Glomerular visceral epithelial cell (primary cell): ENCODE results near the gene CACNG5.

Experiments
- DNase-seq: peaks from one replicate; pipeline ENCODE4 v3.0.0-alpha.2; 2016; ENCODE audit errors: extremely low spot score

CACNG5 gene, protein sequence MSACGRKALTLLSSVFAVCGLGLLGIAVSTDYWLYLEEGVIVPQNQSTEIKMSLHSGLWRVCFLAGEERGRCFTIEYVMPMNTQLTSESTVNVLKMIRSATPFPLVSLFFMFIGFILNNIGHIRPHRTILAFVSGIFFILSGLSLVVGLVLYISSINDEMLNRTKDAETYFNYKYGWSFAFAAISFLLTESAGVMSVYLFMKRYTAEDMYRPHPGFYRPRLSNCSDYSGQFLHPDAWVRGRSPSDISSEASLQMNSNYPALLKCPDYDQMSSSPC

DNA sequence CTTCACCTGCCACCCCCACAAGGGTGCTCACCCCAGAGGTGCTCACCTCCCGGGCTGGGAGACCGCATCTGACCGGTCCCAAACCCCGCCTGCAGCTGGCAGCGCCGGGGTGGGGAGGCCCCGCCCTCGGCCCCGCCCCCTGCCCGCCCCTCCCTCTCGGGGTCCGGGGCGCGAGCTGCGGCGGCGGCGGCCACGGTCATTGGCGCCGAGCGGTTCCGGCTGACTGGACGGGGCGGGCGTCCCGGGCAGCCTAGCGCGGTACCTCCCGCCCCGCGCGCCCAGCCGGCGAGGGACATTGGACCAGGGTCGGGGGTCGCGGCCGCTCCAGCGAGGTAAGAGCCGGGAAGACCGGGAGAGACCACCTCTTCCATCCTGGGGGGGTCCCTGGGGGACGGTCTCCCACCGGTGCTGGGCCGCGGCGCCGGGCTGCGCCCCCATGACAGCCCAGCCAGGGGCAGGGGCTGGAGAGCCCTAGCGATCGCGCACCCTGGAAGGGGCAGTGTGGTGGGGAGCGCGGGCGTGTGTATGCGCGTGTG, at the start of gene CACNG5:
TSS of gene CACNG5 (plus strand) at position 199 of the 536 bp plus-strand sequence. CDS start 42,216 bp downstream, outside the sequence.
- DNase-seq, result no peak

DNA sequence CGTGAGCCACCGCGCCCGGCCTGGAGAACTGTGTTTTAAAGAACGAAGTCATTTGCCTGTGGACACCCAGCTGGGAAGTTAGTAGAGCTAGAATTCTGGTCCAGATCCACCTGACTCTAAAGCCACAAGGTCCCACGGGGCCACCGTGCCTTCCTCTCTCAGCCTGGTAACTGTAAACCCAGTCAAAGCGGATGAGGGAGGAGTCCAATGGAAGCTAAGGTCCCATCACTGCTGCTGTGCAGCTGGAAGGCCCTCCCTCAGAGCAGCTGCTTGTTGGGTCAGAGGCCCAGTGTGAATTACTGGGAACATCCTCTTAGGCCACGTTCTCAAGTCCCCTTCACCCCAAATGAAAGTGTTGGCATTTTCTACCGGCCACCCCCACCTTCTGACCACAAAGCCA, 48.8 kb upstream of the CACNG5 start:
- DNase-seq, result no peak

- DNase-seq, result no peak
Measured at GRCh38 chr17:66787914-66788313, 47.0 kb upstream of the CACNG5 start.

DNA sequence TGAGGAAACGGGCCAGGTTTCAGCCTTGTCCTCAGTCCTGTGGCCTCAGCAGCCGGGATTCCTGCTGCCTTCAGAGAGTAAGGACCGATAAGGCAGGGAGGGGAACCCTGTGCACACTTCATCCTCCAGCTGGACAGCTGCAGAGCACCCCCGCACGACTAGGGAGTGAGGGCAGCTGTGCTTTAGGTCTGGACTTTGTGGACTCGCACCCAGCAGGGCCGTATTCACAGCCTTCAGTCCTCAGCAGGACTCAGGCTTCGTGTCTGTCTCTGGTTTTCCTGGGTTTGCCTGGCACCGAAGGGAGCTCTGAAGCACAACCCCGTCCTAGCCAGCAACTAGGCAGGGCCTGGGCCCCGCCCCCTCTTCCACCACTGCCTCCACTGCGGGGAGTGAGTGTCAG, 45.8 kb upstream of the CACNG5 start:
- no peak for DNase-seq

- no peak for DNase-seq
Measured at GRCh38 chr17:66789961-66790437, 44.9 kb upstream of the CACNG5 start.

GRCh38 chr17:66790501-66791061, 44.3 kb upstream of the CACNG5 start:
- DNase-seq, result no peak

GRCh38 chr17:66791347-66791746, 43.6 kb upstream of the CACNG5 start:
- DNase-seq, result no peak

- no peak for DNase-seq
Measured at GRCh38 chr17:66793814-66794213, 41.1 kb upstream of the CACNG5 start.

DNA sequence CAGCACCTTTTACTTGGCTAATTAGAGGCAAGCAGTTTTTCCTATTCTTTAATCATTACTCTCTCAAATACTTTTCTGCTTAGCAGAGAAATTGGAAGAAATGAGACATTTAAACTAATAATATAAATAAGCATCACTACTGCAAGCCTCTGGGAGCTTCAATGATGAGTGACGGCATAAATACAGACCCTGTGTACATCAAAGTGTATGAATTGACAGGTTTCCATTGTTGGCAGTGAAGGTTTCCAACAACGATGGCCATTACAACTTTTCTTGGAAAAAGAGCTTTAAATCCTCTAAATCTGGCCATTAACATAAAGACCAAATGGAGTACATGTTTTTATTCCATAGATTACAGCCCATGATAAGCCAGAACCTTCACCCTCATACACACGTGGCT, 39.4 kb upstream of the CACNG5 start:
- DNase-seq, result no peak

- DNase-seq, result no peak
Measured at GRCh38 chr17:66799849-66800537, 34.9 kb upstream of the CACNG5 start.

DNA sequence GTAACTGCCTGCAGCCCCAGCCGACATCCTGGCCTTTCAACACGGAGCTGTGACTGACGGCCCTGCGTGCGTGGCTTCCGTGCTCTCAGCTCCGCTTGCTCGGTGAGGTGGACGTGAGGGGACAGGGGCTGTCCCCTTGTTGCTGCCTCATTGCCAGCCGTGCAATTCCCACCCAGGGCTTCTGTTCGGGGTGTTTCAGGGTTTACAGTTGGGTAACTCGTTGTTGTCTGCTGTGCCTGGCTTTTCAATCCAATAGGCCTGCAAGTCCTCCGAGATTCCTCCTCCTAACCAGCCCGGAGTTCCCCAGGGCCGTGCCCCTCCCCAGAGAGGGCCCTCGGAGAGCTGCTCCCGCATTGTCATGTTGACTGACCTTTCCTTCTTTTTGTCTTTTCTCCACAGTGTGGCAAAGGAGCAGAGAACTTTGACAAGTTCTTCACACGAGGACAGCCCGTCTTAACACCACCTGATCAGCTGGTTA, 31.4 kb upstream of the CACNG5 start:
- DNase-seq, result no peak

GRCh38 chr17:66805567-66805966, 29.4 kb upstream of the CACNG5 start:
- no peak for DNase-seq

- DNase-seq, result no peak
Measured at GRCh38 chr17:66807182-66807581, 27.7 kb upstream of the CACNG5 start.

DNA sequence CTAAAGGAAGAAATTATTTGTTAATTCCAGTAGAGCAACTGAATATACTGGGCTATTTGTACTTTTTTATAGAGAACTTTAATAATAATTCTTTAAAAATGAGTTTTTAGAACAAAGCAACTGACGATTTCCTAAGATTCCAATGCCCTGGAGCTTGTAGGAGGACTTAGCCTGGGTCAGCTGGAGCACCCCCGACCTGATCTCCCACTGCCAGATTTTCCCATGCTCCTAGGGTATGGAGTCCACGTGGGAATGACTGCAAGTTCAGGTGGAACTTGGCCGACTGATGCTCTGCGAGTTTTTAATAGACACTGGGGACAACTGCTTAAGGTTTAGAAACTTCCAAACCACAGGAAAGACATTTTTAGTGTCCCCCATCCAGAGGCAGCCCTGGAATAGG, 25.5 kb upstream of the CACNG5 start:
- DNase-seq, result no peak

DNA sequence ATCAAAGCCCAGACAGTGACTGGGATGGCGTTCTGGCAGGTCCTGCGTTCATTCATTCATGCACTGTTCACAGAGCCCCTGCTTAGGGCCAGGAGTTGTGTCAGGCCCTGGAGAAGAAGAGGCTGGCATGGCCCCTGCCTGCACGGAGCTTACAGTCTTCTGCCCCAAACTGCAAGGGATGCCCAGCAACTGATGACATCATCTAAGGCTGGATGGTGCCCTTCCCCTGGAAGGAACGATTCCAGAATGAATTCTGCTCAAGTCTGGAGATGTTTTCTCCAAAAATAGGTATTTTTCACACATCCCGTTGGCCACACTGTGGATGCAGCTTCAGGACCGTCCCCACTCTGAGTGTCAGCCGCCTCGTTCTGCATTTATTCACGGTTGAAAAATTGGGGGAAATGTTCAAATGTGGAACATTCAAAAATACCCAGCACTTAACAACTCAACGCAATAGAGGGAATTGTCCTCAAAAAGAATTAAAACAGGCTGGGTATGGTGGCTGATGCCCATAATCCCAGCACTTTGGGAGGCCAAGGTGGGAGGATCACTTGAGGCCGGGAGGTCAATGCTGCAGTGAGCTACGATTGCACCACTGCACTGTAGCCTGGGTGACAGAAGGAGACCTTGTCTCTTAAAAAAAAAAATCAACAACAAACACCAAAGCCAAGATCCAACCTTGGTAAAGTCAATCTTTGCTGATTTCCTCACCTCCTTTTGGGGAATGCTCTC, 23.8 kb upstream of the CACNG5 start:
- no peak for DNase-seq

DNA sequence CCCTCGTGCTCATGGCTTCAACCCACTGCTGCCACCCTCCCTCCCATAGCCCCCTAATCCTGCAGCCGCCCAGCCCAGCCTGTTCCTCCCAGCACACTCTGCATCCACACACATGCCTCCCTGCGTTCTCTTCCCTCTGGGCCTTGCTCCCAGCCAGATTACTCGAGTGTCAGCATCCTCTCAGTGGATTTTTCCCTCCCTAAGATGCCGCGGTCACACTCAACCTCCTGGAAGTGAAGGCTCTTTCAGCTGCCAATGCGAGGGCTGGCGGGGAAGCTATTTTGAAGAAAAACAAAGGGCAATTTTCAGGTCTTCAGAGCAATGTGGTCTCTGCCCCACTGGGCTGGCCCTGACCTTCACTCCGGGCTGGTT, 23.2 kb upstream of the CACNG5 start:
- no peak for DNase-seq

- DNase-seq, result no peak
Measured at GRCh38 chr17:66812571-66812970, 22.3 kb upstream of the CACNG5 start.

DNA sequence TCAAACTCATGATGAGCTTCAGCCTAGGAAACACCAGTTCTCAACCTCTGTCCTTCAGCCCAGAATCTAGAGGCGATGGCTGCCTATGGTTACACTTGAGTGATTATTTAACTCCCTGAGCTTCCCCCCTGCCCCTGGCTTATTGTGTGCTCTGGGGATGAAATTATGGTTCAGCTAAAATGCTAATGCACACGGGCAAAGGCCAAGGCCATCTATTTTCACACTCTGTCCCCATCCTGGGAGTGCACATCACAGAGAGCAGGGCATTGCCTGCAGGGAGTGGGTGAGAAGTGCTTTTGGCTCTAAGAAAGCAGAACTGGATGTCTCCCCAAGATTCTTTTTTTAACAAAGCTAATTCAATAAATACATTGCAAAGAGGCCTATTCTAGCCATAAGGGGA, 21.6 kb upstream of the CACNG5 start:
- no peak for DNase-seq

GRCh38 chr17:66814026-66814425, 20.9 kb upstream of the CACNG5 start:
- DNase-seq, result no peak

- DNase-seq, result no peak
Measured at GRCh38 chr17:66814570-66814969, 20.3 kb upstream of the CACNG5 start.

DNA sequence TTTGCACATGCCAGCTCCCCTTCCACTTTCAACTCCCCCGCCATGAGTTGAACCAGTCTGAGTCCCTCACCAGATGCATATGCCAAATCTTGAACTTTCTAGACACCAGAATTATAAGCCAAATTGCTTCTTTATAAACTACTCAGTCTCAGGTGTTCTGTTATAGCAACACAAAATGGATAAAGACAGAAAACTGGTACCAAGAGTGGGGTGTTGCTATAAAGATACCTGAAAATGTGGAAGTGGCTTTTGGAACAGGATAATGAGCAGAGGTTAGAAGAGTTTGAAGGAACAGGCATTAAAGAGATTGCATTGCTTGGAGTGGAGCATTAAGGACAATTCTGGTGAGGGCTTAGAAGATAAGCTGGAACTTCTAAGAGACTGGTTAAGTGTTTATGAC, 17.2 kb upstream of the CACNG5 start:
- no peak for DNase-seq

- DNase-seq, result no peak
Measured at GRCh38 chr17:66819466-66819865, 15.5 kb upstream of the CACNG5 start.
